IMR-90 (cell line): ENCODE measurements around the gene IRF2. TPM values are rescaled to one million over a fixed set of nuclear protein-coding genes. Genes with fewer than 3 reads are reported as not detected.

ENCODE experiments used
- ATAC-seq: fragments of 200-7000 bp; cut with Tn5 transposase; 2 replicates; pipeline ENCODE4 v1.9.1; 2020; ENCODE audit warnings: low read depth, mild to moderate bottlenecking, moderate library complexity
- BruUV-seq: library from RNA; stranded (reverse); fragments of 400-500 nt; replicated peaks from 2 replicates; lab custom pipeline; 2021; lab: Mats Ljungman, UMichigan
- CTCF ChIA-PET: fragments of 300-600 bp; formaldehyde crosslinking; extraction: SDS; loops from one replicate; lab custom pipeline; 2021; ENCODE audit warnings: antibody characterized with exemption; lab: Yijun Ruan, JAX
- POLR2A ChIA-PET: fragments of 300-600 bp; sonication (Branson Sonifier 250); formaldehyde crosslinking; loops from one replicate; lab custom pipeline; 2022; ENCODE audit warnings: antibody characterized with exemption; ENCODE audit not compliant: unreplicated experiment; lab: Charles Lee
- DNase-seq: peaks from one replicate; pipeline ENCODE4 v3.0.0; 2013
- H2AFZ ChIP-seq: replicated peaks from 2 replicates; pipeline ENCODE3; 2013; ENCODE audit warnings: low read length, mild to moderate bottlenecking; ENCODE audit not compliant: poor library complexity
- H2AK5ac ChIP-seq: 2 replicates; pipeline ENCODE4 v1.6.1; 2013; ENCODE audit warnings: low read depth, low read length, inconsistent platforms
- H2AK9ac ChIP-seq: replicated peaks from 2 replicates; pipeline ENCODE3; 2013; ENCODE audit warnings: mild to moderate bottlenecking, low read depth, low read length, moderate library complexity; ENCODE audit not compliant: poor library complexity
- H2BK120ac ChIP-seq: 2 replicates; pipeline ENCODE4 v1.6.1; 2013; ENCODE audit warnings: low read depth, low read length, inconsistent platforms
- H2BK15ac ChIP-seq: 3 replicates; pipeline ENCODE4 v1.6.1; 2013; ENCODE audit warnings: low read depth, low read length, inconsistent platforms
- H2BK20ac ChIP-seq: 2 replicates; pipeline ENCODE4 v1.6.1; 2013; ENCODE audit warnings: low read depth, mild to moderate bottlenecking, inconsistent platforms, low read length, moderate library complexity
- H2BK5ac ChIP-seq: 2 replicates; pipeline ENCODE4 v1.6.1; 2013; ENCODE audit warnings: mild to moderate bottlenecking, low read depth, low read length, inconsistent platforms; ENCODE audit not compliant: poor library complexity, severe bottlenecking
- H3K14ac ChIP-seq: replicated peaks from 2 replicates; pipeline ENCODE4 v1.6.1; 2013; ENCODE audit warnings: low read depth, low read length, inconsistent platforms
- H3K18ac ChIP-seq: 2 replicates; pipeline ENCODE4 v1.6.1; 2013; ENCODE audit warnings: low read depth, low read length, control low read depth
- H3K23ac ChIP-seq: 2 replicates; pipeline ENCODE4 v1.6.1; 2013; ENCODE audit warnings: low read depth, low read length, inconsistent platforms
- H3K27ac ChIP-seq: 2 replicates; pipeline ENCODE4 v1.5.1; 2013; ENCODE audit warnings: mild to moderate bottlenecking, control low read depth, low read length; ENCODE audit not compliant: insufficient read depth
- H3K27me3 ChIP-seq: 2 replicates; pipeline ENCODE4 v1.6.1; 2013; ENCODE audit warnings: low read length; ENCODE audit not compliant: control insufficient read depth, insufficient read depth
- H3K36me3 ChIP-seq: 2 replicates; pipeline ENCODE4 v1.6.1; 2013; ENCODE audit warnings: low read length, mixed read lengths; ENCODE audit not compliant: control insufficient read depth, insufficient read depth
- H3K4ac ChIP-seq: 2 replicates; pipeline ENCODE4 v1.6.1; 2013; ENCODE audit warnings: low read depth, low read length, inconsistent platforms
- H3K4me1 ChIP-seq: 2 replicates; pipeline ENCODE4 v1.6.1; 2013; ENCODE audit warnings: low read length, mixed read lengths; ENCODE audit not compliant: control insufficient read depth, insufficient read depth
- H3K4me2 ChIP-seq: 2 replicates; pipeline ENCODE4 v1.6.1; 2013; ENCODE audit warnings: low read depth, mild to moderate bottlenecking, control low read depth, low read length, moderate library complexity
- H3K4me3 ChIP-seq: 2 replicates; pipeline ENCODE4 v1.5.1; 2013; ENCODE audit warnings: low read depth, mild to moderate bottlenecking, control low read depth, low read length, moderate library complexity; ENCODE audit not compliant: insufficient read depth
- H3K56ac ChIP-seq: 2 replicates; pipeline ENCODE4 v1.6.1; 2013; ENCODE audit warnings: low read length, inconsistent platforms; ENCODE audit not compliant: insufficient read depth; ENCODE audit errors: extremely low read depth
- H3K79me1 ChIP-seq, 2 experiments: 2 replicates each; pipeline ENCODE4 v1.6.1; 2013; ENCODE audit warnings: low read length in 2 of 2, inconsistent platforms in 1 of 2, low read depth in 1 of 2
- H3K9ac ChIP-seq: 2 replicates; pipeline ENCODE4 v1.6.1; 2013; ENCODE audit warnings: low read depth, low read length, control low read depth
- H3K9me1 ChIP-seq: 2 replicates; pipeline ENCODE4 v1.6.1; 2013; ENCODE audit warnings: low read length, inconsistent platforms; ENCODE audit not compliant: insufficient read depth
- H3K9me3 ChIP-seq: 2 replicates; pipeline ENCODE4 v1.6.1; 2013; ENCODE audit warnings: low read length; ENCODE audit not compliant: control insufficient read depth, insufficient read depth
- H4K20me1 ChIP-seq: 2 replicates; pipeline ENCODE4 v1.6.1; 2013; ENCODE audit warnings: low read length, inconsistent platforms; ENCODE audit not compliant: insufficient read depth
- H4K5ac ChIP-seq: 2 replicates; pipeline ENCODE4 v1.6.1; 2013; ENCODE audit warnings: mild to moderate bottlenecking, low read depth, low read length, control low read depth
- H4K8ac ChIP-seq, 2 experiments: 2 replicates each; pipeline ENCODE4 v1.6.1; 2013; ENCODE audit warnings: low read depth in 2 of 2, low read length in 2 of 2, control low read depth in 1 of 2, inconsistent platforms in 1 of 2
- H4K91ac ChIP-seq: 2 replicates; pipeline ENCODE4 v1.6.1; 2013; ENCODE audit warnings: low read depth, low read length, inconsistent platforms; ENCODE audit not compliant: insufficient read depth
- CEBPB ChIP-seq: IDR thresholded peaks from 2 replicates; pipeline ENCODE4 v1.6.1; 2012; ENCODE audit warnings: low read depth, low read length, improper control_type of control experiment
- CTCF ChIP-seq: conservative IDR thresholded peaks from 2 replicates; pipeline ENCODE4 v1.5.1; 2012; ENCODE audit warnings: mild to moderate bottlenecking, low read depth, low read length, improper control_type of control experiment
- FOS ChIP-seq: fragments of 150-350 bp; IDR thresholded peaks from 2 replicates; pipeline ENCODE4 v1.6.1; 2016; ENCODE audit warnings: low read depth, low read length
- MAFK ChIP-seq: IDR thresholded peaks from 2 replicates; pipeline ENCODE4 v1.6.1; 2012; ENCODE audit warnings: low read depth, low read length, improper control_type of control experiment
- MAZ ChIP-seq: IDR thresholded peaks from 2 replicates; pipeline ENCODE4 v1.6.1; 2012; ENCODE audit warnings: low read depth, mild to moderate bottlenecking, low read length, improper control_type of control experiment, moderate library complexity, borderline replicate concordance
- MXI1 ChIP-seq: IDR thresholded peaks from 2 replicates; pipeline ENCODE4 v1.6.1; 2012; ENCODE audit warnings: low read depth, mild to moderate bottlenecking, low read length, moderate library complexity, borderline replicate concordance
- NFE2L2 ChIP-seq: fragments of 150-350 bp; IDR thresholded peaks from 2 replicates; pipeline ENCODE4 v1.6.1; 2016; ENCODE audit warnings: low read depth, mild to moderate bottlenecking, low read length
- POLR2A ChIP-seq: IDR thresholded peaks from 2 replicates; pipeline ENCODE4 v1.6.1; 2012; ENCODE audit warnings: mild to moderate bottlenecking, low read depth, low read length
- RAD21 ChIP-seq: IDR thresholded peaks from 2 replicates; pipeline ENCODE4 v1.6.1; 2012; ENCODE audit warnings: low read length, improper control_type of control experiment
- RCOR1 ChIP-seq: IDR thresholded peaks from 2 replicates; pipeline ENCODE4 v1.6.1; 2012; ENCODE audit warnings: mild to moderate bottlenecking, low read length, improper control_type of control experiment; ENCODE audit not compliant: insufficient replicate concordance
- RFX5 ChIP-seq: IDR thresholded peaks from 2 replicates; pipeline ENCODE4 v1.8.0; 2012; ENCODE audit warnings: low read depth, mild to moderate bottlenecking, low read length, moderate library complexity
- SMC3 ChIP-seq: fragments of 150-350 bp; IDR thresholded peaks from 2 replicates; pipeline ENCODE4 v1.6.1; 2016; ENCODE audit warnings: low read depth, mild to moderate bottlenecking, antibody characterized with exemption, low read length, moderate library complexity
- USF2 ChIP-seq: fragments of 150-350 bp; IDR thresholded peaks from 2 replicates; pipeline ENCODE4 v1.6.1; 2017; ENCODE audit warnings: mild to moderate bottlenecking, antibody characterized with exemption, low read length, low read depth
- WGBS, 2 experiments: methylation state at CpG; one replicate each; pipeline versions ENCODE4 v1.1.5 to v1.1.7; 2013; ENCODE audit warnings: missing lambda C conversion rate in 2 of 2; ENCODE audit not compliant: insufficient read length in 1 of 2; ENCODE audit errors: extremely low coverage in 2 of 2; 5-methylcytosine and 5-hydroxymethylcytosine counted together
- dilution Hi-C: fragments of 300-500 bp; cut with HindIII; formaldehyde crosslinking; loops from one replicate; pipeline ENCODE4 v1.14.3; 2018; ENCODE audit warnings: low sequenced_read_pairs; ENCODE audit not compliant: unreplicated experiment
- in situ Hi-C: fragments of 300-500 bp; cut with MboI; formaldehyde crosslinking; loops from 3 replicates; pipeline ENCODE4 v1.14.3; 2019; ENCODE audit warnings: low sequenced_read_pairs, inconsistent platforms, mixed read lengths
- intact Hi-C: fragments of 100-400 bp; cut with micrococcal nuclease; formaldehyde crosslinking; loops from 2 replicates; pipeline ENCODE4 v1.10.0; 2022
- polyA plus RNA-seq, 3 experiments: library from polyadenylated mRNA; depleted of rRNA; stranded (reverse); fragments of >200 nt; gene quantifications; 2 replicates each; pipeline ENCODE4 v1.2.3, GENCODE V29; 2012; ENCODE audit warnings: low replicate concordance in 1 of 3
- total RNA-seq: library from RNA; depleted of rRNA; stranded (reverse); fragments of >200 nt; gene quantifications from 2 replicates; pipeline ENCODE4 v1.2.3, GENCODE V29; 2012

Gene IRF2
- total and polyA plus RNA-seq, 2 of the 4 experiments (the other 2 are of a cell fraction): 16.5 to 21.9 TPM

GRCh38 chr4:184453365-184454160 is 20.8 kb downstream of the IRF2 start:
- DNase-seq (peak; percentile 95), ATAC-seq (peak; percentile 96)
- Histone ChIP-seq H2AFZ (peak overlapping the region; percentile 65), H2BK20ac (peak overlapping the region; percentile 37), H3K23ac (peak overlapping the region; percentile 2; the same call in 1 of the 2 replicates), H2AK5ac (peak overlapping the region; percentile 11; the same call in 1 of the 2 replicates), H3K9me1 (peaks cover 24% of the 10 kb centered on the region), H3K79me1 (peaks cover 61 to 83% of the 10 kb centered on the region in 2 experiments), H3K18ac (peak overlapping the region; percentile 2; the same call in 1 of the 2 replicates), H4K91ac (peak overlapping the region; percentile 29; the same call in 1 of the 2 replicates), H2AK9ac (no peak overlapping the region), H3K9ac (peak overlapping the region; percentile 40), H3K56ac (no peak overlapping the region), H3K4me3 (no peak overlapping the region), H3K14ac (peak overlapping the region; percentile 48), H4K20me1 (peaks cover 29% of the 10 kb centered on the region; the same call in 1 of the 2 replicates), H4K5ac (0 out of 2 replicates have a peak overlapping the region, but pooled peaks have one; percentile 4), H2BK120ac (peak overlapping the region; percentile 9; the same call in 1 of the 2 replicates), H3K4me2 (peak overlapping the region; percentile 45), H3K4me1 (peaks cover 20% of the 10 kb centered on the region), H2BK15ac (peak overlapping the region; percentile 5; the same call in 1 of the 3 replicates), H3K4ac (peak overlapping the region; percentile 26), H3K27me3 (no peaks in the 10 kb centered on the region), H4K8ac (peak overlapping the region; percentile 3 to 81; a peak in 2 of 4 replicates), H2BK5ac (peak overlapping the region; percentile 48), H3K27ac (peak overlapping the region; percentile 59), H3K36me3 (peaks cover 6% of the 10 kb centered on the region; the same call in 1 of the 2 replicates), H3K9me3 (no peaks in the 10 kb centered on the region)
- BruUV-seq: no TSS peak
- 0% methylated on average over 2 of the region's 10 CpGs; no CpG with 5 or more reads in 1 of the 2 experiments for WGBS, 2 experiments
- ChIA-PET POLR2A (interaction anchor here (0.5 to 0.6 kb wide), 2 partner anchors 18 to 47 kb away, joined by 4 to 21 read pairs; no protein-coding TSS in a partner anchor), CTCF (no interaction called here)
- in situ Hi-C loops: no loop called here
- intact Hi-C loops: no loop called here
- dilution Hi-C loops: no loop called here
- peak; percentile 31; the same call in 1 of the 2 replicates for TF ChIP-seq MXI1
- TF ChIP-seq POLR2A: no peak
- TF ChIP-seq MAFK: peak; percentile 70
- no peak for TF ChIP-seq FOS
- peak; percentile 66 for TF ChIP-seq USF2
- no peak for TF ChIP-seq MAZ
- no peak for TF ChIP-seq CEBPB
- TF ChIP-seq NFE2L2: no peak
- no peak for TF ChIP-seq RFX5
- peak; percentile 27 for TF ChIP-seq RAD21
- TF ChIP-seq CTCF: no peak
- no peak for TF ChIP-seq RCOR1
- no peak for TF ChIP-seq SMC3
